OCI-LY3 (cell line): ENCODE measurements around the gene PLEKHA6.

Experiments
- H2AFZ ChIP-seq: fragments of 200-600, 300-600 bp; shearing (Covaris generic); 2 replicates; pipeline ENCODE4 v1.6.0; 2014; ENCODE audit warnings: antibody characterized with exemption, low read depth, low read length
- H3K27ac ChIP-seq: fragments of 200-600, 300-600 bp; sonication (generic); 2 replicates; pipeline ENCODE4 v1.5.1; 2014; ENCODE audit warnings: mild to moderate bottlenecking, low read length, moderate library complexity, mixed read lengths
- H3K27me3 ChIP-seq: fragments of 200-600, 300-600 bp; sonication (generic); 2 replicates; pipeline ENCODE4 v1.6.1; 2014; ENCODE audit warnings: low read depth, low read length, mixed read lengths
- H3K36me3 ChIP-seq: fragments of 200-600, 300-600 bp; sonication (generic); replicated peaks from 2 replicates; pipeline ENCODE3; 2014; ENCODE audit warnings: low read depth, low read length, mixed read lengths
- H3K4me1 ChIP-seq: fragments of 300-600, 200-600 bp; sonication (generic); 2 replicates; pipeline ENCODE4 v1.6.1; 2014; ENCODE audit warnings: low read length, mixed read lengths
- H3K4me2 ChIP-seq: fragments of 200-600, 300-600 bp; sonication (generic); 2 replicates; pipeline ENCODE4 v1.6.1; 2014; ENCODE audit warnings: low read length, mixed read lengths
- H3K4me3 ChIP-seq: fragments of 300-600, 200-600 bp; sonication (generic); 2 replicates; pipeline ENCODE4 v1.5.1; 2014; ENCODE audit warnings: antibody characterized with exemption, mild to moderate bottlenecking, low read length, moderate library complexity
- H3K79me2 ChIP-seq: fragments of 300-600, 200-600 bp; shearing (Covaris generic); 2 replicates; pipeline ENCODE4 v1.6.1; 2014; ENCODE audit warnings: mild to moderate bottlenecking, low read length, mixed read lengths
- H3K9ac ChIP-seq: fragments of 300-600, 200-600 bp; shearing (Covaris generic); 2 replicates; pipeline ENCODE4 v1.6.0; 2014; ENCODE audit warnings: mild to moderate bottlenecking, low read length, moderate library complexity
- H3K9me3 ChIP-seq: fragments of 200-600, 300-600 bp; shearing (Covaris generic); 2 replicates; pipeline ENCODE4 v1.6.1; 2014; ENCODE audit warnings: low read length, mixed read lengths; ENCODE audit not compliant: insufficient read depth
- H4K20me1 ChIP-seq: fragments of 200-600, 300-600 bp; sonication (generic); 2 replicates; pipeline ENCODE4 v1.6.1; 2016; ENCODE audit warnings: low read length, mixed read lengths; ENCODE audit not compliant: insufficient read depth
- EZH2phosphoT487 ChIP-seq: fragments of 200-600 bp; shearing (Covaris generic); IDR thresholded peaks from 2 replicates; pipeline ENCODE4 v1.6.1; 2018; ENCODE audit warnings: antibody characterized with exemption, mixed run types, low read depth
- TF ChIP-seq, protein P1 (sequence below): fragments of 200-600, 300-600 bp; sonication (generic); IDR thresholded peaks from 2 replicates; pipeline ENCODE4 v1.5.1; 2014; ENCODE audit warnings: antibody characterized with exemption, low read length, low read depth

The PLEKHA6 gene

DNA sequence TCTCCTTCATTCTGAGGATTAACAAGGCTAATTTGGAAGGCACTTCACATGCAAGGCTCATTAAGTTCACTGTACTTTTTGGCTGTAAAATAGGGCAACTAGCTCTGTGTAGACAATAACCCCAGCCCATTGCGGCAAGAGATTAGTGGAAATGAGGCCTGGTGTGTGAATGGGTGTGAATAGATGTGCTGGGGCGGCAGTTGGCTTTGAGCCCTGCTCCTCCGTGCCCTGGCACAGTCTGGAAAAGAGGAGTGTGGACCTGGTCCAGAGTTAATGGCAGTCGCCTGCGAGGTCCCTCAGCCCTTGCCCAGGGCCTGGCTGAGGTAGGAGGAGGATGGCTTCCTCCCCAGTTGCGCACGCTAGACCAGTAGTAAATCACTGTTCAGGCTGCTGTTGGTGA lies 168.3 kb downstream of the PLEKHA6 start:
- H3K4me2 ChIP-seq = no peak overlapping the region
- H3K9me3 ChIP-seq = no peaks in the 10 kb centered on the region
- no peaks in the 10 kb centered on the region for H3K36me3 ChIP-seq
- H4K20me1 ChIP-seq = no peaks in the 10 kb centered on the region; the same call in 1 of the 2 replicates
- H3K4me3 ChIP-seq = no peak overlapping the region
- peaks cover 51% of the 10 kb centered on the region for H3K27me3 ChIP-seq
- H3K79me2 ChIP-seq = no peaks in the 10 kb centered on the region
- H3K9ac ChIP-seq = no peak overlapping the region
- H2AFZ ChIP-seq = no peak overlapping the region
- H3K27ac ChIP-seq = no peak overlapping the region
- no peak for TF ChIP-seq EZH2phosphoT487
- TF ChIP-seq, protein P1, sequence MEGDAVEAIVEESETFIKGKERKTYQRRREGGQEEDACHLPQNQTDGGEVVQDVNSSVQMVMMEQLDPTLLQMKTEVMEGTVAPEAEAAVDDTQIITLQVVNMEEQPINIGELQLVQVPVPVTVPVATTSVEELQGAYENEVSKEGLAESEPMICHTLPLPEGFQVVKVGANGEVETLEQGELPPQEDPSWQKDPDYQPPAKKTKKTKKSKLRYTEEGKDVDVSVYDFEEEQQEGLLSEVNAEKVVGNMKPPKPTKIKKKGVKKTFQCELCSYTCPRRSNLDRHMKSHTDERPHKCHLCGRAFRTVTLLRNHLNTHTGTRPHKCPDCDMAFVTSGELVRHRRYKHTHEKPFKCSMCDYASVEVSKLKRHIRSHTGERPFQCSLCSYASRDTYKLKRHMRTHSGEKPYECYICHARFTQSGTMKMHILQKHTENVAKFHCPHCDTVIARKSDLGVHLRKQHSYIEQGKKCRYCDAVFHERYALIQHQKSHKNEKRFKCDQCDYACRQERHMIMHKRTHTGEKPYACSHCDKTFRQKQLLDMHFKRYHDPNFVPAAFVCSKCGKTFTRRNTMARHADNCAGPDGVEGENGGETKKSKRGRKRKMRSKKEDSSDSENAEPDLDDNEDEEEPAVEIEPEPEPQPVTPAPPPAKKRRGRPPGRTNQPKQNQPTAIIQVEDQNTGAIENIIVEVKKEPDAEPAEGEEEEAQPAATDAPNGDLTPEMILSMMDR = no peak
- H3K4me1 ChIP-seq = peaks cover 4% of the 10 kb centered on the region; the same call in 1 of the 2 replicates

DNA sequence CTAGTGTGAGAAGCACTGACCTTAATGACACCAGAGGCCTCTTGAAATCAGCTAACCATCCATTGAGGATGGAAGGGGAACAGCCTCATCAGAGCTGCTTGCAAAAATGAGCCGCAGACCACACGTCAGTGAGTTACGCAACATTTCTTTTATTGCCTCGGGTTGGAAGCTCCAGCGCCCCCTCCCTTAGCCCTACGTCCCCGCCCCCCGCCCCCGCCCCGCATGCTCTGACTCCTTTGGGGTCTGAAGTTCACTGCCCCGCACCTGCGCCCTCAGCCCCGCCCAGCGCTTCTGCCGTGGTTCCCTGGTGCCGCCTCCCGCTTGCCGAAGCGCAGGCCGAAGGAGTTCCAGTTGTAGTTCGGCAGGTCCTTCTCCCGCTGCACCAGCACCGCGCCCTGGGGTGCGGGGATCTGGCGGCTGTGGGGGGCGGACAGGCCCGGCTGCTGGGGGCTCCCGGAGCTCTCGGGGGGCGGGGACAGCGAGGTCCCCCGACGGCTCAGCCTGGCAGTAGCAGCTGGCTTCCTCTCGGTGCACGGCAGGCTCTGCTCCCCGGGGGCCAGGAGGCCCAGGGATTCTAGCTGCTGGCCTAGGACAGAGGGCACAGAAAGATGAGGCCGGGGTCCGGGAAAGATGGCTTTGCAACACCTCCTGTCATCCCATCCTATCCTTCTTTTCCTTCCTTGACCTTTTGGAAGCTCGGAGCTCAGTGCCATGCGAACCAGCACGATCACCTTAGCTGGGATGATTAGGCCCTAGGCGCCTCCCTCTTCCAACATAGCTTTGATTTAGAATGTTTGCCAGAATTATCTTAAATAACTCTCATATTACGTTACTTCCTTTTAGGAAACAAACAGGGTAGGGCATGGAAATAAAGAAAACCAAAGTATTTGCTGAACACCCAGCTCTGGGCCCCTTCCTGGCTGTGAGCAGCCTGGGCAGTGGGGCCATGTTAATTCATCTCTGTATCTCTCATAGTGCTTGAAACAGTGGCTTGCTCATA lies 169.2 kb downstream of the PLEKHA6 start:
- no peak for TF ChIP-seq EZH2phosphoT487
- TF ChIP-seq, protein P1 = no peak
- Histone ChIP-seq H3K27me3 (peaks cover 51% of the 10 kb centered on the region), H3K4me1 (peaks cover 4% of the 10 kb centered on the region; the same call in 1 of the 2 replicates), H2AFZ (no peak overlapping the region), H3K4me2 (no peak overlapping the region), H3K36me3 (no peaks in the 10 kb centered on the region), H4K20me1 (no peaks in the 10 kb centered on the region; the same call in 1 of the 2 replicates), H3K79me2 (no peaks in the 10 kb centered on the region), H3K9me3 (no peaks in the 10 kb centered on the region), H3K4me3 (no peak overlapping the region), H3K9ac (no peak overlapping the region), H3K27ac (no peak overlapping the region)

DNA sequence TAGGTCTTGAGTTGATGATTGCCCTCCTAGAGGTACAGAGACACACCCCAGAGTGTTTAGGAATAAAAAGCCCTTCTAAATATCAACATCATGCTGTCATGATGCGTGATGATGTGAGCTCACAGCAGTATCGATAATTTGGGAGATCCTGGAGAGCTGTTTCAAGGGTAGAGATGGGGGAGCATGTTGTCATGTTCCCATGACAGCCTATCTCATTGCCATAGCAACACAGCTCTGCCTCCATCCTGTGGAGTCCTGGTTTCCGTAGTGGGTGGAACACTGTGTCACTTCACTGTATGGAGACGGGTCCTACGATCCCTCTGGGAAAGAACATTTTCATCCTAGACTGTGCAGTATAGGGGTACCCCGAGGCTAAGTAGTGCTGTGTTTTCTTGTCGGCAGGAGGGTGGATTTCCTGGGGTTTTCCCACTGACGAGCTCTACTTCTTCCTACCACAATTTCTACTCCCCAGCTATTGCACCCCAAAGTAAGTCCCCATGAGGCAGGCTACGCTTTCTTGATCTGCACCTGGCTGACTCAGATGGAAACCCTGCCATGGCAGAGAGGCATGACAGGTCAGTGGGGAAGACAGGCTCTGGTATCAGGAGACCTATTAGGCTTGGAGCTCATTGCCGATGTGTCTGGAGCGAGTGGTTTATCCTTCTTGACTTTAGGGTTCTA lies 170.6 kb downstream of the PLEKHA6 start:
- Histone ChIP-seq H3K27ac (no peak overlapping the region), H3K27me3 (peaks cover 47% of the 10 kb centered on the region), H3K4me2 (no peak overlapping the region), H3K4me1 (peaks cover 4% of the 10 kb centered on the region; the same call in 1 of the 2 replicates), H3K36me3 (no peaks in the 10 kb centered on the region), H2AFZ (no peak overlapping the region), H3K9ac (no peak overlapping the region), H4K20me1 (no peaks in the 10 kb centered on the region; the same call in 1 of the 2 replicates), H3K4me3 (no peak overlapping the region), H3K79me2 (no peaks in the 10 kb centered on the region), H3K9me3 (no peaks in the 10 kb centered on the region)
- TF ChIP-seq, protein P1 = no peak
- no peak for TF ChIP-seq EZH2phosphoT487

DNA sequence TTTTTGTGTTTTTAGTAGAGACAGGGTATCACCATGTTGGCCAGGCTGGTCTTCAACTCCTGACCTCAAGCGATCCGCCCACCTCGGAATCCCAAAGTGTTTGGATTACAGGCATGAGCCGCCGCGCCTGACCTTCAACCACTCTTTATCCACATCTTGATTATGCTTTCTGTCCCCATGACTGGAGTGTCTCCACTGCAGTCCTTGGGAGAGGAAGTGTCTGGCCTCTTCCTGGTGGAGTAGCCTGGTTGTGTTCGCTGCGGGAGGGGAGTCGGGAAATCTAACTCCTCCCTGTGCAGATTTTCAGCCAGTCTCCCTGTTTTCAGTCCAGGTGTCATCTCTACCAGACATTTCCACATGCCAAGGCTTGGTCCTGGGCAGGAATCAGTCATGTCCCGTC lies 173.1 kb downstream of the PLEKHA6 start:
- TF ChIP-seq, protein P1 = no peak
- TF ChIP-seq EZH2phosphoT487 = no peak
- no peaks in the 10 kb centered on the region for H3K36me3 ChIP-seq
- H3K4me3 ChIP-seq = no peak overlapping the region
- H3K9ac ChIP-seq = no peak overlapping the region
- no peaks in the 10 kb centered on the region for H3K79me2 ChIP-seq
- H4K20me1 ChIP-seq = no peaks in the 10 kb centered on the region
- no peak overlapping the region for H2AFZ ChIP-seq
- peaks cover 28% of the 10 kb centered on the region for H3K27me3 ChIP-seq
- H3K9me3 ChIP-seq = no peaks in the 10 kb centered on the region
- H3K4me1 ChIP-seq = peaks cover 4% of the 10 kb centered on the region; the same call in 1 of the 2 replicates
- no peak overlapping the region for H3K4me2 ChIP-seq
- no peak overlapping the region for H3K27ac ChIP-seq
